Body of pancreas (tissue), 4 donors: ENCODE results near the gene THBS2.

Source experiments
- POLR2A ChIP-seq, 3 donors: fragments of 450-650 bp; IDR thresholded peaks; one replicate each; pipeline ENCODE4 v1.6.1; 2016; ENCODE audit warnings: antibody characterized with exemption in 3 of 3, mild to moderate bottlenecking in 2 of 3
- TF ChIP-seq, protein P1 (sequence below), 7 experiments: fragments of 450-650 bp in 4 of 7; fragments of 200-600 bp in 3 of 7; sonication (generic) in 3 of 7; IDR thresholded peaks; one replicate each; pipeline ENCODE4 v1.5.1; 2016 to 2019; ENCODE audit warnings: antibody characterized with exemption in 7 of 7

GRCh38 chr6:169183233-169183632 lies 70.4 kb downstream of the THBS2 start:
- TF ChIP-seq, protein P1, sequence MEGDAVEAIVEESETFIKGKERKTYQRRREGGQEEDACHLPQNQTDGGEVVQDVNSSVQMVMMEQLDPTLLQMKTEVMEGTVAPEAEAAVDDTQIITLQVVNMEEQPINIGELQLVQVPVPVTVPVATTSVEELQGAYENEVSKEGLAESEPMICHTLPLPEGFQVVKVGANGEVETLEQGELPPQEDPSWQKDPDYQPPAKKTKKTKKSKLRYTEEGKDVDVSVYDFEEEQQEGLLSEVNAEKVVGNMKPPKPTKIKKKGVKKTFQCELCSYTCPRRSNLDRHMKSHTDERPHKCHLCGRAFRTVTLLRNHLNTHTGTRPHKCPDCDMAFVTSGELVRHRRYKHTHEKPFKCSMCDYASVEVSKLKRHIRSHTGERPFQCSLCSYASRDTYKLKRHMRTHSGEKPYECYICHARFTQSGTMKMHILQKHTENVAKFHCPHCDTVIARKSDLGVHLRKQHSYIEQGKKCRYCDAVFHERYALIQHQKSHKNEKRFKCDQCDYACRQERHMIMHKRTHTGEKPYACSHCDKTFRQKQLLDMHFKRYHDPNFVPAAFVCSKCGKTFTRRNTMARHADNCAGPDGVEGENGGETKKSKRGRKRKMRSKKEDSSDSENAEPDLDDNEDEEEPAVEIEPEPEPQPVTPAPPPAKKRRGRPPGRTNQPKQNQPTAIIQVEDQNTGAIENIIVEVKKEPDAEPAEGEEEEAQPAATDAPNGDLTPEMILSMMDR (IDR thresholded peaks at IDR 0.05), result no peak
- no peak for TF ChIP-seq POLR2A (IDR thresholded peaks at IDR 0.05)
